Right renal pelvis (tissue), 4 donors: Measurements from ENCODE around the gene TIMM23. TPM values are rescaled to one million over a fixed set of nuclear protein-coding genes. Genes with fewer than 3 reads are reported as not detected.
"Not testable (repeated sequence)": the region's sequence is repeated elsewhere in the genome, so short reads cannot be mapped to it uniquely, and the experiment has no call there.

Experiments
- DNase-seq, 4 donors: peaks; one replicate each; pipeline ENCODE4 v3.0.0-alpha.2; 2013; ENCODE audit warnings: low read depth in 4 of 4, low spot score in 3 of 4, missing footprints in 1 of 4
- polyA plus RNA-seq, 4 donors: library from polyadenylated mRNA; unstranded; fragments of 120-200 nt; gene quantifications; one replicate each; pipeline ENCODE4 v1.2.1, GENCODE V29; 2013; ENCODE audit not compliant: insufficient read length in 4 of 4

The TIMM23 gene
- polyA plus RNA-seq, 4 donors = 66.1 to 73.2 (median 68.1) TPM

DNA sequence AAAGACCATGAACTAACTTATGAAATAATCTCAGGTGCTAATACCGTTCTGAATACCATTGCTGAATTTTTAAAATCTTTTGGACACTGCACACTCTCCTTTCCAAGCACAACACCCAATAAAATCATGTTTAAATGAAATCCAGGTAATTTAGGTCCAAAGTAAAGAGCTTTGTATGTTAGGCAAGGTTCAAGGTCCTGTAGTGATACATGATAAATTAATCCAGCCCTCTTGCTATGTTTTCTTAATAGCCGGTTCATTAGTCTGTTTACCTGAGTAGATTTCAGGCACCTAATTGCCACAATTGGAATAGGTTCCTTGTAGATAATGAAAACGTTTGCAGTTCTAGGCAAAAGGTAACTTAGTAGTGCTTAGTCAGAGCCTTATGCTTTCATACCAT, 13.3 kb downstream of the TIMM23 start:
- DNase-seq = not testable (repeated sequence)

DNA sequence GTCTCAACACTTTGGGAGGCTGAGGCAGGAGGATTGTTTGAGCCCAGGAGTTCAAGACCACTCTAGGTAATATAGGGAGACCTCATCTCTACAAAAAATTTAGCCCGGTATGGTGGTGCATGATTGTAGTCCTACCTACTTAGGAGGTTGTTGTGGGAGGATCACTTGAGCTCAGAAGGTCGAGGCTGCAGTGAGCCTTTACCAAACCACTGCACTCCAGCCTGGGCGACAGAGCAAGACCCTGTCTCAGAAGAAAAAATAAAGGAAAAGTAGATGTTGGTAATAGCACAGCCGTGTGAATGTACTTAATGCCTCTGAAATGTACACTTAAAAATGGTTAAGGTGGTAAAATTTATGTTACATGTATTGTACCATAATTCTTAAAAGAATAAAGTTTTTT, 25.3 kb downstream of the TIMM23 start:
- no peak for DNase-seq

DNA sequence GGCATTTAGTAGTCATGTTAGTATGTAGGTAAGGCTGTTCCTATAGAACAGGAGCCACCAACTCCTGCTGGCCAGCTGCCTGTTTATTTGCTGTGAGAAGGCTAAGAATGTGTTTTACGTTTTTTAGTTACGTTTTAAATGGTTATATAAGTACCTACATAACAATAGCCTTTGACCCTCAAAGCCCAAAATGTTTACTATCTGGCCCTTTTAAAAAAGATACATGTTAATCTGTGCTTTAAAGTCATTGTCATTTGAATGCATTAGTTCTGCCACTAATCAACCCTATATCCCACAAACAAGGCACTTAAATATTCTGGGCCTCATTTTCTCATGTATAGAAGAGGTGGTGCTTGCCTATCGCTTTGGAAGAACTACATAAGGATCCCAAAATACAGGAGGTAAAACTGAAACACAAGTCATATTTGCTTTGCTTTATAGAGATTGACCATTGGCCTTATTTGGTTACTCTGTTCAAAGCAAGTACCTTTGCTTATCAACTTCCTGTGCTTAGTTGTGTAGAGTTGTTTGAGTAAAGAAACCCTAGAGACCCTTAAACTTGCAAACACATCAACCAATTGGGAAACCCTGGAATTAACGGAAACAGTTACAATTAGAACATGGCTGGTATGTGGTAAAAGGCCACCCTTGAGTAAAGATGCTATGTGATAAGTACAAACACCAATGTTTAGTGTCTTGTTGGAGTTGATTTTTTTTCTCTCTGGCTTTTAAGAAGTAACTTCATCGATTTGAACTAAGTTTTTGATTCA, 25.9 kb downstream of the TIMM23 start:
- no peak for DNase-seq

DNA sequence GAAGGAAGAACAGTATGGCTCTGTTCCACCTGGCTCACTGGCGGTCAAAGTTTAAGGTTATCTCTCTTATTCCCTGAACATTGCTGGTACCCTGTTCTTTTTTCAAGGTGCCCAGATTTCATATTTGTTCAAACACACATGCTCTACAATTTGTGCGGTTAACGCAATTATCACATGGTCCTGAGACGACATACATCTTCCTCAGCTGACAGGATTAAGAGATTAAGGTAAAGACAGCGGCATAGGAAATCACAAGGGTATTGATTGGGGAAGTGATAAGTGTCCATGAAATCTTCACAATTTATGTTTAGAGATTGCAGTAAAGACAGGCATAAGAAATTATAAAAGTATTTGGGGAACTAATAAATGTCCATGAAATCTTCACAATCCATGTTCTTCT, 27.7 kb downstream of the TIMM23 start:
- DNase-seq = not testable (repeated sequence)

DNA sequence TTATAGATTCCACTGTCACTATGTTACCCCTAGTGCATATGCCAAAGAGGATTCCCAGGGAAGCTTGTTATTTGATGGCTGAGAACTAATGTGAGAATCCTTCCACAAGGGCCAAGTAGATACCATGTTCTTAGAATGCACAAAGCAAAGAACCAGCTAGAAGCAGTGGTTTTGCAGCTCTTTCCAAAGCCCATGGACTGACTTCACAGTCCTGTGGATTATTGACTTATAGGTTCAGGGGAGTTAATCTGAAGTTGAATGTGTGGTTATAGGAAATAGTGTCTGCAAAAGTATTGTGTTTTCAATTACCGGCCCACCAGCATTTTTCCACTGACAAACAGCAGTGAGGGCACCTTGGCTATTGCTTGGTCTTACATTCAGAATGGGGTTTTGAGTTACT, 28.2 kb downstream of the TIMM23 start:
- no peak for DNase-seq

DNA sequence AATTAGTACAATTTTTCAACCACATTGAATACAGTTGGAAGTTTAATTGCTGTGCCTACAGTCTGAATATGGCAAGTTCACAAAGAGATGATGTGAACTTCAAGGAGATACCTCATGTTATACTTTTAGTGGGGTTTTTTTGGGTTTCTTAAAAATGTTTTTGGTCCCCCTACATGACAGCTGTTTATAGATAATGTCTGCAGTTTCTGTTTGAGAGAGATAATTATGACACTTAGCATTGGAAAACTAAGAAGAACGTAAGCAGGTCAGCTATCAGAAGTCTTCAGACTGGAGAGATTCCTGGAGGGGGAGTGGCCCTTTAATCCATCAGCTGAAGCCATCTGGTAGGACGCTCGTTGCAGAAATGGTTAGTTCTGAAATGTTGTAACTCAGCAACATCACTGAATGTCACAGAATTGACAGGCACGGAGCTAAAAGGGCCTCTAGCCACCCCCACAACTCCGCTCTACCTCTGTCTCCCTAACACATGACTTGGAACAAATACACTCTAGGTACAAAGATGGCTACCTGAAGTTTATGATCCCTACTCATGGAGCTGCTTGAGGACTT, 29.0 kb downstream of the TIMM23 start:
- DNase-seq = no peak

DNA sequence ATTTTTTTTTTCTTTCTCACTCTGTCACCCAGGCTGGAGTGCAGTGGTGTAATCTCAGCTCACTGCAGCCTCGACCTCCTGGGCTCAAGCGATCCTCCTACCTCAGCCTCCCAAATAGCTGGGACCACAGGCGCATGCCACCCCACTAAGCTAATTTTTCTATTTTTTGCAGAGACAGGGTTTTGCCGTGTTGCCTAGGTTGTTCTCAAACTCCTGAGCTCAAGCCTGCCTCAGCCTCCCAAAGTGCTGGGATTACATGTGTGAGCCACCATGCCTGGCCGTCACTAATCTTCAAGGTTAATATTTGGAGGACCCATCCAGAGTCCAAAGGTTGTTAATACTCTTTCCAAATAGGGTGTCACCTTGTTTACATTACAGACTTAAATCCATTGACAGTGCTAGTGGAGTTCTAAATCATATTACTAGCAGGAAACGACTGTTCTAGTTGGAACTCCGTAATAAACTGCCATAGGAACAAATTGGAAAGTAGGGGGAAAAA, 29.9 kb downstream of the TIMM23 start:
- DNase-seq = not testable (repeated sequence)

DNA sequence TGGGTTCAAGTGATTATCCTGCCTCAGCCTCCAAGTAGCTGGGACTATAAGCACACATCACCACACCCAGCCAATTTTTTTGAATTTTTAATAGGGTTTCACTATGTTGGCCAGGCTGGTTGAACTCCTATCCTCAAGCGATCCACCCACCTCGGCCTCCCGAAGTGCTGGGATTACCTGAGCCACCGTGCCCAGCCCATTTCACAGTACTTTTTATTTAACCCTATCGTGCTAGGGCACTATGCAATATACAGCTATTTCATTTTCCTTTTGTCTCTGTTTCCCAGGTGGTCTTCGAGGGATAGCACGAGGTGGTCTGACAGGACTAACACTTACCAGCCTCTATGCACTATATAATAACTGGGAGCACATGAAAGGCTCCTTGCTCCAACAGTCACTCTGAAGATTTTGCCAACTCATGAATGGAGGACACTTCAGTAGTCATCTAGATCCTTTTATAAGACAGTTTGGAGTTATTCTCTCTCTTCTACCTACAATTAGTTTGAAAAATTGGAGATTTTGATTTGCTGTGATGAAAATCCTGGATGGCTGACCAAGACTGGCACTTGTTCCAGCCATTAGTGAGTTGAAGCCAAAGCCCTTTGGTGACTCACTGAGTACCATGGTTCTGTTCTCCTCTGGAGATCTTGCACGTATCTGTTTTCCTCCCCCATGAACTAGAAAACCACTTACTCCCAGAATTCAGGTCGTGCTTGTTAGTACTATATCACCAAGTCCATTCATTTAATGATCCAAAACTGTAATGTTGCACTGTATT, 30.8 kb downstream of the TIMM23 start:
- DNase-seq = no peak

GRCh38 chr10:46004963-46005362, 32.7 kb downstream of the TIMM23 start:
- DNase-seq = no peak

DNA sequence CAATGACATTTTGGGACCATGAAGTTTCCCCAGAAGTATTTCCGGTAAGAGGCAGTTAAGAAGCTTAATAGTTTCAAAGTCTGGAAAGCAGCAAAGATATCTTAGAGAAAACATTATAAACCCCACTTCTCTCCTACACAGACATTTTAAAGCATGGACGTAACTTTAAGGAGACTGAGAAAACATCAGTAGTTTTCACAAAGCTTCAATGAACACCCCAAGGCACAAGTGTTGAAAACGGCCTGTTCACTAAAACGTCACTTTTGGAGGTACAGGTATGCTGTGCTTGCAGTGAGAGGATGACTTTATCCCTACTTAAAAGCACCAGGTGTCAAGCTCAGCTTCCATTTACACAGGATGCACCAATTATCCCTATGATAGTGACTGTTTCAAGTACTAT, 33.1 kb downstream of the TIMM23 start:
- no peak for DNase-seq

DNA sequence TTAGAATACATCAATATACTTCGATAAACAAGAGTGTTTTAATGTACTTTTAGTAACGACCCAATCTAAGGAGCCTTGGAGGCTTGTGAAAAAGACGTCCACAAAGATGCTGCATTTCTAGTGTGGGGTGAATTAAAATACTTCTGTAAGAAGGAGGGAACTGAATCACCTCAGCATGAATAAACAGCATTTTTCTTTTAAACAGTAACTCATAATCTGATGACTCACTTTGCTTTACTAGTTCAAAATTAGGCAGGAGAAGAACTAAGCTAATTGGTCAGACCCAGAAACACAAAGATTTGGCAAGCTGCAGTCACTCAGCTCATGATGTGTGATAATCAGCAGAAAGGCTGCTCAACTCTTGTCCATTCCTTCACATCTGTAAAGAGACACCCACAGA, 33.9 kb downstream of the TIMM23 start:
- DNase-seq = no peak

GRCh38 chr10:46012746-46013145, 40.5 kb downstream of the TIMM23 start:
- no peak for DNase-seq

DNA sequence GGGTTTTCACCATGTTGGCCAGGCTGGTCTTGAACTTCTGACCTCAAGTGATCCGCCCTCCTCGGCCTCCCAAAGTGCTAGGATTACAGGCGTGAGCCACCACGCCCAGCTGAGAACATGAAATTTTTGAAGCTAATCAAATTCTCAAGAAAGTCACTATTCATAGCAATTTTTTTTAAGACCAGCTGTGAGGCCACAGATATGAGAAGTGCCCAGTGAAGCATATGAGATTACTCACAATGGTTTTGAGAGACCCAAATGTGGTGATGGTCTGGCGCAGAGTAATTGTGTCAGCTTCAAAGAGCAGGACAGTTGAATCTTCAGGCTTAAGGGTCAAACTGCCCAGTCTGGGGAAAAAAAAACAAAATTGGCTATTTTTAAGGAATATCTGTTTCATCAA, 41.9 kb downstream of the TIMM23 start:
- DNase-seq = no peak

DNA sequence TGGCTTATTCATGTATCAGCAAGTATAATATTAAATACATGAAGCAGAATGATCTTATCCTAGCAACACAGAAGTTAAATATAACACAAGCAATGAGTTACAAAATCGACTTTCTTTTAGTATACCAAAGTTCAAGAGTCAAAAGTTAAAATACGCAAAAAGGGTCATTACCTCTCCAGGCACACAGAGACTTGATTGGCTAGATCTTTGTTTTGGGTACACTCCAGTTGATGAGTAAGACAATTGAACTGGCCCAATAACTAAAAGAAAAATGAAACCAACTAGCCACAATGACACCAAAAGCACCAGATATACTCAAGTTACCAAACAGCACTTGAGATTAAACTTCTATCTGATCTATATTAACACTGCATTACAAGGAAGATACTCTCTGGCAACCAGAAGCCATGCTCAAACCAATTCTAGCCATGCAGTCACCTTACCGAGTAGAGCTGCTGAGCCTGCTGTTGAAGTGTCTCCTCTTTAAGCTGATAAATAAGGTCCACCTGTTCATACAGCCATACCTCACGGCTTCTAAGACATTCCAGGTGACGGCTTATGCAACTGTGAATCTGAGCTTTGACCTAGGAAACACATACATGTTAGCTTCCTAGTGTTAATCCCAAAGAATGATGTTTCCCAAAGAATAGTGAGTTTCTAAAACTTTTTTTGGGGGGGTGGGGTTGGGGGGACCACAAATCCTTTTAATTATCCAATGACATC, 42.6 kb downstream of the TIMM23 start:
- no peak for DNase-seq

GRCh38 chr10:46016190-46016589, 43.9 kb downstream of the TIMM23 start:
- no peak for DNase-seq

DNA sequence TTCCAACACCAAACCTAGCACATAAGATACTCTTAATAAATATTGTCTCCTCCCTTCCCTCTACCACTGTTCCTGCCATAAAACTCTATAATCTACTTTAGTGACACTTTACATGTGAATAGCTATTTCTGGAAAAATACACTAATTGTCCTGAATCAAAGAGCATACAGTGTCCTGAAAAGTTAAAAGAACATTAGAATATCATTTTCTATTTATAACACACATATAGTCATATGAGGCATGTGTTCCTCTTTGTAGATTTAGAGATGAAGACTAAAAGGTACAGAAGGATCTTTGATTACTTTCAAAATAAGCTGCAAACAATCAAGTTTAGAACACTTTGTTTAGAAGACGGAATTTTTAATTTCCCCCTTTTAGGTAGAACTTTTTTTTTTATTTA, 44.5 kb downstream of the TIMM23 start:
- DNase-seq = no peak

- DNase-seq = no peak
These were observed 45.4 kb downstream of the TIMM23 start for GRCh38 chr10:46017733-46018132.

DNA sequence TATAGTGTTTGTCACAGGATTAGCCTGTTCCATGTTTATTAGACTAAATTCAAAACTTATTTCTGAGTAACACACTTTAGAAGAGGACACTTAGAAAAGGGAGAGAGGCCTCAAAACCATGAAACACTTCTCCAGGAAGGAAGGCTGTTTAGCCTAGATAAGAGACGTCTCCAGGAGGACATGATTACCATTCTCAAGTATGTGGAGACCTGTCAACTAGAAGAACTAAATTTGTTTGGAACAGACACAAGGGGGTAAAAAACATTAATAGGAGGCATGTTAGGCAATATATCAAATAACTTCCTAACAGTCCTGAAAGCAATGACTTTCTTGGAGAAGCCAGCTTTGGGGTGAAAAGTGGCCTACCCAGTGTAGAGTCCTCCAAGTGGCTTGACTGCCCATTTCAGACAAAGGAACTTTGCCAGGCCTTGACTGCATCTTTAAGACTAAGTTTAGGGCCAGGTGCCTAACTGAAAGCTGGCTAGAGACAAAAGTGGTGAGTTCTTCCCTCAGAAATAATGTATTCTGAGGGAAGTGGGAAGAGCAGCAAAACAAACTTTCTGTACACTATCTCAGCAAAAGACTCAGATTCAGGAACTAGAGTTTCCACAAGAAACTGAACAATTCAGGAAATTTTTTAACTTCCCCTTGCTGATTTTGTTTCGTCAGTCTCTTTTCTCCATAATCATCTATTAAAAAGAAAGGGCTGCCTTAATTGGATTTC, 46.3 kb downstream of the TIMM23 start:
- no peak for DNase-seq

DNA sequence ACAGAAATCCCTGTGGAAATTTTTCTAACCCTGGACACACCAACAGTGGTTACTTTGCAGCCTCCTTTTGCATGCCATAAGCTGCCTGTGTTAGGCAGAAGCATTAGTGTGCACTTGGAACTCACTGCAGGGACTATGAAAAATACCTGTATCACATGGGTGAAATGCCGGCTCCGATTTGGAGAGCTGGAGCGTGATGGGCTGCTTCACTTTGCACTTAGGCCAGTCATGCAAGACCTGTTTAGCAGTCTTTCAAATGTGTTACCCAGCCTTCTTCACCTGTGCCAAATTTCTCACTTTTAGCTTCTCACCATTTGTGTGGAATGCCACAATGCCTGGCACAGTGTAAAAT, 46.9 kb downstream of the TIMM23 start:
- DNase-seq = no peak

GRCh38 chr10:46019569-46020343, 47.5 kb downstream of the TIMM23 start:
- DNase-seq = no peak
